Spleen (tissue), 7 donors: ENCODE data around the gene HEYL.

Experiments used
- CTCF ChIP-seq, 11 experiments: fragments of 200-600 bp in 7 of 11; fragments of 450-650 bp in 4 of 11; sonication (generic) in 4 of 11; IDR thresholded peaks in 8 of 11; conservative IDR thresholded peaks in 3 of 11; 1 replicate in 7 of 11; 2 replicates in 4 of 11; pipeline versions ENCODE4 v1.4.0 to v1.8.0; 2016 to 2021; ENCODE audit warnings: antibody characterized with exemption in 11 of 11, inconsistent platforms in 4 of 11, mild to moderate bottlenecking in 1 of 11
- POLR2A ChIP-seq, 3 donors: fragments of 450-650 bp; IDR thresholded peaks; one replicate each; pipeline ENCODE4 v1.5.1; 2017; ENCODE audit warnings: antibody characterized with exemption in 3 of 3, mild to moderate bottlenecking in 1 of 3
- donor health status: DM: no; HTN: no; CAD: no; lungs with moderate emphysema.
- donor health status: DM: no; HTN: no; CAD: no.
- donor health status: DM: no; HTN: no; CAD: no.

- TF ChIP-seq CTCF (IDR thresholded peaks at IDR 0.05 in 8 of 11, conservative IDR thresholded peaks at IDR 0.05 in 3 of 11) (no peak), POLR2A (IDR thresholded peaks at IDR 0.05) (no peak)
Measured at GRCh38 chr1:39678889-39679288, 39.4 kb upstream of the HEYL start.
